Vagina (tissue), 2 donors: ENCODE data around the gene C3orf20. TPM values are rescaled to one million over a fixed set of nuclear protein-coding genes. Genes with fewer than 3 reads are reported as not detected.
A peak's percentile ranks its signal among the peaks of the same experiment; 100 is the strongest.

Experiments used
- DNase-seq, 2 donors: peaks; one replicate each; pipeline ENCODE4 v3.0.0-alpha.2; 2017; ENCODE audit errors: extremely low spot score in 2 of 2
- H3K27ac ChIP-seq: fragments of 200-600 bp; sonication (generic); one replicate; pipeline ENCODE4 v1.5.1; 2019
- H3K27me3 ChIP-seq: fragments of 200-600 bp; sonication (generic); one replicate; pipeline ENCODE4 v1.5.1; 2019
- H3K36me3 ChIP-seq, 2 donors: fragments of 200-600 bp; sonication (generic); one replicate each; pipeline ENCODE4 v1.5.1; 2017 to 2019
- H3K4me1 ChIP-seq: fragments of 200-600 bp; sonication (generic); one replicate; pipeline ENCODE4 v1.5.1; 2019
- H3K4me3 ChIP-seq, 2 donors: fragments of 200-600 bp; sonication (generic); 1 replicate in 1 of 2; 2 replicates in 1 of 2; pipeline ENCODE4 v1.5.1; 2016 to 2019
- H3K9me3 ChIP-seq: fragments of 200-600 bp; sonication (generic); one replicate; pipeline ENCODE4 v1.5.1; 2019
- CTCF ChIP-seq, 3 experiments: fragments of 450-650 bp in 2 of 3; fragments of 200-600 bp in 1 of 3; sonication (generic) in 1 of 3; IDR thresholded peaks; one replicate each; pipeline ENCODE4 v1.5.1; 2017 to 2019; ENCODE audit warnings: antibody characterized with exemption in 3 of 3, mild to moderate bottlenecking in 2 of 3, moderate library complexity in 2 of 3
- POLR2A ChIP-seq, 2 donors: fragments of 450-650 bp; IDR thresholded peaks; one replicate each; pipeline ENCODE4 v1.6.1; 2017; ENCODE audit warnings: antibody characterized with exemption in 2 of 2, mild to moderate bottlenecking in 2 of 2, moderate library complexity in 2 of 2
- POLR2AphosphoS5 ChIP-seq, 2 donors: sonication (generic); formaldehyde crosslinking; IDR thresholded peaks; one replicate each; pipeline ENCODE4 v1.9.0; 2017; ENCODE audit warnings: antibody characterized with exemption in 2 of 2, mild to moderate bottlenecking in 2 of 2, low read depth in 1 of 2; ENCODE audit not compliant: insufficient read depth in 1 of 2
- intact Hi-C: fragments of 100-400 bp; cut with DNase I; formaldehyde crosslinking; loops from one replicate; pipeline ENCODE4 v1.15.1; 2023
- total RNA-seq: library from RNA; depleted of rRNA; stranded (reverse); fragments of >200 nt; gene quantifications from one replicate; pipeline ENCODE4 v1.2.3, GENCODE V29; 2016

The C3orf20 gene
- total RNA-seq, 1 donor from 2014 or later = 0.49 TPM

- no peak overlapping the region for H3K27ac ChIP-seq
- H3K4me1 ChIP-seq = no peaks in the 10 kb centered on the region
- intact Hi-C loops = no loop called here
- H3K27me3 ChIP-seq = no peaks in the 10 kb centered on the region
- TF ChIP-seq POLR2A (IDR thresholded peaks at IDR 0.05) (no peak), POLR2AphosphoS5 (IDR thresholded peaks at IDR 0.05; ENCODE audit: insufficient read depth in 1 of 2, low read depth in 1 of 2) (no peak), CTCF (IDR thresholded peaks at IDR 0.05) (no peak)
- H3K9me3 ChIP-seq = no peaks in the 10 kb centered on the region
- DNase-seq = no peak
- H3K36me3 ChIP-seq = no peaks in the 10 kb centered on the region
- H3K4me3 ChIP-seq = no peak overlapping the region
Observed at GRCh38 chr3:14631101-14631497, 43.8 kb upstream of the C3orf20 start.

GRCh38 chr3:14631687-14632441 is 43.1 kb upstream of the C3orf20 start:
- intact Hi-C loops = no loop called here
- H3K4me1 ChIP-seq = no peaks in the 10 kb centered on the region
- DNase-seq = no peak
- no peaks in the 10 kb centered on the region for H3K27me3 ChIP-seq
- H3K9me3 ChIP-seq = no peaks in the 10 kb centered on the region
- TF ChIP-seq POLR2AphosphoS5 (IDR thresholded peaks at IDR 0.05; ENCODE audit: insufficient read depth in 1 of 2, low read depth in 1 of 2) (no peak), CTCF (IDR thresholded peaks at IDR 0.05) (no peak), POLR2A (IDR thresholded peaks at IDR 0.05) (no peak)
- no peak overlapping the region for H3K4me3 ChIP-seq
- H3K27ac ChIP-seq = no peak overlapping the region
- no peaks in the 10 kb centered on the region for H3K36me3 ChIP-seq

- Histone ChIP-seq H3K4me3 (no peak overlapping the region), H3K27me3 (no peaks in the 10 kb centered on the region), H3K27ac (no peak overlapping the region), H3K36me3 (no peaks in the 10 kb centered on the region), H3K9me3 (no peaks in the 10 kb centered on the region), H3K4me1 (no peaks in the 10 kb centered on the region)
- TF ChIP-seq CTCF (IDR thresholded peaks at IDR 0.05) = no peak
- no peak for TF ChIP-seq POLR2A (IDR thresholded peaks at IDR 0.05)
- no peak for TF ChIP-seq POLR2AphosphoS5 (IDR thresholded peaks at IDR 0.05; ENCODE audit: insufficient read depth in 1 of 2, low read depth in 1 of 2)
- DNase-seq = no peak
- intact Hi-C loops = no loop called here
Observed at GRCh38 chr3:14632442-14632930, 42.5 kb upstream of the C3orf20 start.

- no peak for TF ChIP-seq POLR2A (IDR thresholded peaks at IDR 0.05)
- no peak for TF ChIP-seq CTCF (IDR thresholded peaks at IDR 0.05)
- TF ChIP-seq POLR2AphosphoS5 (IDR thresholded peaks at IDR 0.05; ENCODE audit: insufficient read depth in 1 of 2, low read depth in 1 of 2) = no peak
- no peak overlapping the region for H3K4me3 ChIP-seq
- H3K27ac ChIP-seq = no peak overlapping the region
- H3K36me3 ChIP-seq = no peaks in the 10 kb centered on the region
- no peaks in the 10 kb centered on the region for H3K27me3 ChIP-seq
- H3K4me1 ChIP-seq = no peaks in the 10 kb centered on the region
- intact Hi-C loops = no loop called here
- no peak for DNase-seq
- no peaks in the 10 kb centered on the region for H3K9me3 ChIP-seq
Observed at GRCh38 chr3:14633417-14633816, 41.5 kb upstream of the C3orf20 start.

- Histone ChIP-seq H3K27me3 (no peaks in the 10 kb centered on the region), H3K4me3 (no peak overlapping the region), H3K36me3 (no peaks in the 10 kb centered on the region), H3K4me1 (no peaks in the 10 kb centered on the region), H3K9me3 (no peaks in the 10 kb centered on the region), H3K27ac (no peak overlapping the region)
- DNase-seq = no peak
- intact Hi-C loops = no loop called here
- TF ChIP-seq CTCF (IDR thresholded peaks at IDR 0.05) (peak in 1 of 3 experiments; percentile 42), POLR2AphosphoS5 (IDR thresholded peaks at IDR 0.05; ENCODE audit: insufficient read depth in 1 of 2, low read depth in 1 of 2) (no peak)
Observed at GRCh38 chr3:14633819-14634424, 41.0 kb upstream of the C3orf20 start.
